Fibroblast of lung (primary cell): ENCODE data around the gene ERP44. TPM values are rescaled to one million over a fixed set of nuclear protein-coding genes. Genes with fewer than 3 reads are reported as not detected.
A peak's percentile ranks its signal among the peaks of the same experiment; 100 is the strongest.

Experiments used
- DNase-seq, 2 donors: peaks; one replicate each; pipeline versions ENCODE4 v3.0.0 to v3.0.0-alpha.2; 2010; ENCODE audit warnings: low read depth in 2 of 2
- H2AFZ ChIP-seq: 2 replicates; pipeline ENCODE4 v1.5.1; 2012; ENCODE audit warnings: low read length, control low read depth, inconsistent platforms
- H3K27ac ChIP-seq: 2 replicates; pipeline ENCODE4 v1.5.1; 2011; ENCODE audit warnings: low read length, control low read depth; ENCODE audit not compliant: insufficient read depth
- H3K27me3 ChIP-seq: 2 replicates; pipeline ENCODE4 v1.5.1; 2011; ENCODE audit warnings: mild to moderate bottlenecking, low read length; ENCODE audit not compliant: control insufficient read depth, insufficient read depth
- H3K36me3 ChIP-seq: 2 replicates; pipeline ENCODE4 v1.5.1; 2011; ENCODE audit warnings: low read length; ENCODE audit not compliant: control insufficient read depth, insufficient read depth
- H3K4me1 ChIP-seq: 2 replicates; pipeline ENCODE4 v1.5.1; 2011; ENCODE audit warnings: low read length; ENCODE audit not compliant: control insufficient read depth, insufficient read depth; ENCODE audit errors: extremely low read depth
- H3K4me2 ChIP-seq: 2 replicates; pipeline ENCODE4 v1.5.1; 2011; ENCODE audit warnings: low read length, control low read depth; ENCODE audit not compliant: insufficient read depth; ENCODE audit errors: extremely low read depth
- H3K4me3 ChIP-seq, 4 experiments: fragments of 200-600 bp in 1 of 4; sonication (generic) in 1 of 4; replicated peaks in 1 of 4; 2 replicates each; pipeline ENCODE4 v1.5.1; 2011 to 2016; ENCODE audit warnings: low read length in 4 of 4, low read depth in 3 of 4, mild to moderate bottlenecking in 3 of 4, control low read depth in 2 of 4, inconsistent platforms in 1 of 4, mixed read lengths in 1 of 4; ENCODE audit not compliant: insufficient read depth in 1 of 4; ENCODE audit errors: control extremely low read depth in 1 of 4
- H3K79me2 ChIP-seq: 2 replicates; pipeline ENCODE4 v1.5.1; 2012; ENCODE audit warnings: mild to moderate bottlenecking, low read length, inconsistent platforms; ENCODE audit not compliant: control insufficient read depth, insufficient read depth
- H3K9ac ChIP-seq: 2 replicates; pipeline ENCODE4 v1.5.1; 2011; ENCODE audit warnings: mild to moderate bottlenecking, low read length, control low read depth; ENCODE audit not compliant: insufficient read depth
- H3K9me3 ChIP-seq: 2 replicates; pipeline ENCODE4 v1.5.1; 2012; ENCODE audit warnings: low read depth, low read length; ENCODE audit not compliant: control insufficient read depth, insufficient read depth
- H4K20me1 ChIP-seq: 2 replicates; pipeline ENCODE4 v1.5.1; 2011; ENCODE audit warnings: low read length; ENCODE audit not compliant: control insufficient read depth, insufficient read depth; ENCODE audit errors: extremely low read depth
- EZH2 ChIP-seq: IDR thresholded peaks from 2 replicates; pipeline ENCODE4 v1.5.1; 2012; ENCODE audit warnings: low read length, control low read depth, mild to moderate bottlenecking; ENCODE audit errors: missing control alignments
- polyA plus RNA-seq, 2 donors: library from polyadenylated mRNA; depleted of rRNA in 1 of 2; stranded (reverse) in 1 of 2; unstranded in 1 of 2; fragments of >200 nt; gene quantifications; 2 replicates each; pipeline ENCODE4 v1.2.1, GENCODE V29; 2011 to 2012; ENCODE audit warnings: missing spikeins in 1 of 2
- total RNA-seq: library from RNA; depleted of rRNA; stranded (reverse); fragments of >200 nt; gene quantifications from 2 replicates; pipeline ENCODE4 v1.2.1, GENCODE V29; 2014
- TF ChIP-seq, protein P1 (sequence below), 2 donors: IDR thresholded peaks in 1 of 2; conservative IDR thresholded peaks in 1 of 2; 1 replicate in 1 of 2; 2 replicates in 1 of 2; pipeline ENCODE4 v1.5.1; 2011 to 2012; ENCODE audit warnings: low read length in 2 of 2, control low read depth in 1 of 2, inconsistent platforms in 1 of 2, low read depth in 1 of 2, mild to moderate bottlenecking in 1 of 2

Gene ERP44
- total and polyA plus RNA-seq, 2 donors (not counting 1 experiment from before 2014, with no cell fraction given): 8.6 to 24.0 TPM

DNA sequence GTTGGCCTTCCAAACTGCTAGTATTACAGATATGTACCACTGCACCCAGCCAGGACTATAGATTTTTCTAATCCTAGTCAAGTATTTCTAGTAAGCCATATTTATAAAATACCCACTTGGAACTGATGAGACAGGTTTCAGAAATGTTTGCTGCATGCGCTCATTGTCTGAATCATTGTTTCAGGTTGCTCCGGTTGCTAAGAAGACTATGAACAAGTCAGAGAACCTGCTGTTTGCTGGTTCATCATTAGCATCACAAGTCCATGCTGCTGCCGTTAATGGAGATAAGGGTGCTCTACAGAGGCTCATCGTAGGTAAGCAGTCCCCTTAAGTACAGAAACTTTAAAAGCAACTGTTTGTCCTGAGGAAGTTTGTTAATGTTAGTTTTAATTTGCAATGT is 5.5 kb upstream of the ERP44 start:
- Histone ChIP-seq H4K20me1 (no peaks in the 10 kb centered on the region), H3K36me3 (peaks cover 2% of the 10 kb centered on the region), H3K9me3 (no peaks in the 10 kb centered on the region), H3K27me3 (no peaks in the 10 kb centered on the region), H3K79me2 (no peaks in the 10 kb centered on the region), H3K27ac (no peak overlapping the region), H2AFZ (no peak overlapping the region), H3K4me1 (no peaks in the 10 kb centered on the region), H3K4me3 (no peak overlapping the region), H3K4me2 (no peak overlapping the region), H3K9ac (no peak overlapping the region)
- peak in 1 of 2 donors; percentile 82 for DNase-seq
- TF ChIP-seq, protein P1, sequence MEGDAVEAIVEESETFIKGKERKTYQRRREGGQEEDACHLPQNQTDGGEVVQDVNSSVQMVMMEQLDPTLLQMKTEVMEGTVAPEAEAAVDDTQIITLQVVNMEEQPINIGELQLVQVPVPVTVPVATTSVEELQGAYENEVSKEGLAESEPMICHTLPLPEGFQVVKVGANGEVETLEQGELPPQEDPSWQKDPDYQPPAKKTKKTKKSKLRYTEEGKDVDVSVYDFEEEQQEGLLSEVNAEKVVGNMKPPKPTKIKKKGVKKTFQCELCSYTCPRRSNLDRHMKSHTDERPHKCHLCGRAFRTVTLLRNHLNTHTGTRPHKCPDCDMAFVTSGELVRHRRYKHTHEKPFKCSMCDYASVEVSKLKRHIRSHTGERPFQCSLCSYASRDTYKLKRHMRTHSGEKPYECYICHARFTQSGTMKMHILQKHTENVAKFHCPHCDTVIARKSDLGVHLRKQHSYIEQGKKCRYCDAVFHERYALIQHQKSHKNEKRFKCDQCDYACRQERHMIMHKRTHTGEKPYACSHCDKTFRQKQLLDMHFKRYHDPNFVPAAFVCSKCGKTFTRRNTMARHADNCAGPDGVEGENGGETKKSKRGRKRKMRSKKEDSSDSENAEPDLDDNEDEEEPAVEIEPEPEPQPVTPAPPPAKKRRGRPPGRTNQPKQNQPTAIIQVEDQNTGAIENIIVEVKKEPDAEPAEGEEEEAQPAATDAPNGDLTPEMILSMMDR (conservative IDR thresholded peaks at IDR 0.05 in 1 of 2, IDR thresholded peaks at IDR 0.05 in 1 of 2; ENCODE audit: low read depth in 1 of 2, low read length in 2 of 2): no peak
- TF ChIP-seq EZH2: no peak

DNA sequence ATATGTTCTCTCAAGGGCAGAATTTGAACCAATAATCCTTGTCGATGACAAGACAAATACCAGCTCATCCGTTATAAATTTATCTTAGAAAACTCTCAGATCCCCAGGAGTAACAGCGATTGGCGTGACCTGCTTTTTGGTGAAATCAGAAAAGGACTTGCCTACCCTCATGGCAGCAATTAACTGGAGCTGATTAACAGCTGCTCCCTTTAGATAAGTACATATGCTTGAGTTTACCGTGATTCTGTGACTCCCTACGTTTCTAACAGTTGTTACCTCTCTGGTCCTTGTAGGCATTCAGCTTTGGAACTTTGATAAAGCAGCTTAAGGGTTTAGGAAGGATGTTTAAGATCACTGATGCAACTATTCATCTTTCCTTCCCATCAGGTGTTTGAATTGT is 2.8 kb upstream of the ERP44 start:
- H4K20me1 ChIP-seq: peaks cover 2% of the 10 kb centered on the region
- H3K27ac ChIP-seq: no peak overlapping the region

DNA sequence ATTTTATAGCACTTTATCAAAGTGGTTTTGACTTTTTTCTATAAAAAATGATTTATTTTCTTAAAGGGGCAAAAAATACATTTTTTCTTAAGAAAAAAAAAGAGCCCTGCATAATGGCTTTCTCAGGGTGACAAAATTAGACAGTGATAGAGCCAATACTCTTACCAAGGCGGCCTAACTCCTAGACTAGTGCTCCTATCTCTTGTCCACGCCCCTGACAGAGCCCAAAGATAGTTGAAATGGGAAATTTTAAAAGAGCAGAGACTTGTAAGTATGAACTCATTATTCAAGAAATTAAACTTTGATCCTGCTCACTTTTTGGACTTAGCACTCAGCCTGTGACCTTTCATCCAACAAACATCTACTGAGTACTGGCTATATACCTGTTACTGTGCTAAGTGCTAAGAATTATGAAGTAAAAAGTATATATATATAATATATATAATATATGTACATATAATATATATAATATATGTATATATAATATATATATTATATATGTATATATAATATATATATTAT is 1.4 kb upstream of the ERP44 start:
- Histone ChIP-seq H3K27ac (no peak overlapping the region), H3K4me1 (no peaks in the 10 kb centered on the region), H3K4me3 (peak overlapping the region; percentile 69 to 93 (median 88)), H2AFZ (peak overlapping the region; percentile 89), H4K20me1 (peaks cover 2% of the 10 kb centered on the region), H3K9me3 (no peaks in the 10 kb centered on the region), H3K79me2 (peaks cover 28% of the 10 kb centered on the region), H3K27me3 (no peaks in the 10 kb centered on the region), H3K4me2 (peak overlapping the region; percentile 73), H3K9ac (no peak overlapping the region), H3K36me3 (peaks cover 2% of the 10 kb centered on the region)
- no peak for TF ChIP-seq EZH2
- TF ChIP-seq, protein P1 (conservative IDR thresholded peaks at IDR 0.05 in 1 of 2, IDR thresholded peaks at IDR 0.05 in 1 of 2; ENCODE audit: low read depth in 1 of 2, low read length in 2 of 2): no peak
- DNase-seq: no peak

More for the DNA sequence above, 2.8 kb upstream of the ERP44 start:
- Histone ChIP-seq H3K9ac (no peak overlapping the region), H2AFZ (no peak overlapping the region), H3K27me3 (no peaks in the 10 kb centered on the region), H3K79me2 (peaks cover 20% of the 10 kb centered on the region), H3K9me3 (no peaks in the 10 kb centered on the region), H3K4me1 (no peaks in the 10 kb centered on the region), H3K4me2 (no peak overlapping the region), H3K36me3 (peaks cover 2% of the 10 kb centered on the region), H3K4me3 (no peak overlapping the region)
- TF ChIP-seq, protein P1 (conservative IDR thresholded peaks at IDR 0.05 in 1 of 2, IDR thresholded peaks at IDR 0.05 in 1 of 2; ENCODE audit: low read depth in 1 of 2, low read length in 2 of 2): no peak
- TF ChIP-seq EZH2: no peak
- no peak for DNase-seq
